ENCODE data around the gene MADCAM1.

MADCAM1 gene

GRCh38 chr19:522726-523125 is 26.4 kb downstream of the MADCAM1 start:
- H3K27ac ChIP-seq (ENCODE audit: low read length), result no peak overlapping the region
- TF ChIP-seq EZH2phosphoT487 (IDR thresholded peaks at IDR 0.05; ENCODE audit: low read length) (no peak), CTCF (IDR thresholded peaks at IDR 0.05; ENCODE audit: low read length) (no peak), EZH2 (optimal IDR thresholded peaks at IDR 0.05; ENCODE audit: low read depth, low read length) (no peak)
- no peaks in the 10 kb centered on the region for H3F3A ChIP-seq (ENCODE audit: insufficient read depth, low read length)
- H3K9me2 ChIP-seq (replicated peaks; ENCODE audit: insufficient read depth, low read length), result no peaks in the 10 kb centered on the region
- no peaks in the 10 kb centered on the region for H3K36me3 ChIP-seq (replicated peaks; ENCODE audit: insufficient read depth, low read length)
- no peaks in the 10 kb centered on the region for H3K79me2 ChIP-seq (ENCODE audit: low read length)
- no peaks in the 10 kb centered on the region for H3K9me3 ChIP-seq (replicated peaks; ENCODE audit: insufficient read depth, low read length)
- no peak overlapping the region for H3K4me3 ChIP-seq (ENCODE audit: low read length)
- H3K4me2 ChIP-seq (ENCODE audit: low read depth, low read length), result no peak overlapping the region
- peaks cover 51% of the 10 kb centered on the region for H3K27me3 ChIP-seq (replicated peaks; ENCODE audit: insufficient read depth, low read length)
- H4K20me1 ChIP-seq (ENCODE audit: insufficient read depth, low read length), result no peaks in the 10 kb centered on the region
- no peak overlapping the region for H2AFZ ChIP-seq (ENCODE audit: low read length)
- H3K4me1 ChIP-seq (ENCODE audit: low read length), result no peaks in the 10 kb centered on the region
- DNase-seq, result no peak
- no peak overlapping the region for H3K9ac ChIP-seq (ENCODE audit: low read length)

GRCh38 chr19:524062-524674 is 27.9 kb downstream of the MADCAM1 start:
- Histone ChIP-seq H3K4me2 (ENCODE audit: low read depth, low read length) (no peak overlapping the region), H3K27ac (ENCODE audit: low read length) (no peak overlapping the region)
- TF ChIP-seq EZH2phosphoT487 (IDR thresholded peaks at IDR 0.05; ENCODE audit: low read length), result no peak
- no peak for TF ChIP-seq EZH2 (optimal IDR thresholded peaks at IDR 0.05; ENCODE audit: low read depth, low read length)
- TF ChIP-seq CTCF (IDR thresholded peaks at IDR 0.05; ENCODE audit: low read length), result no peak

GRCh38 chr19:525029-525428 is 28.7 kb downstream of the MADCAM1 start:
- Histone ChIP-seq H4K20me1 (ENCODE audit: insufficient read depth, low read length) (no peaks in the 10 kb centered on the region), H3K79me2 (ENCODE audit: low read length) (no peaks in the 10 kb centered on the region), H3F3A (ENCODE audit: insufficient read depth, low read length) (no peaks in the 10 kb centered on the region), H3K9ac (ENCODE audit: low read length) (no peak overlapping the region), H3K4me1 (ENCODE audit: low read length) (no peaks in the 10 kb centered on the region), H3K27me3 (replicated peaks; ENCODE audit: insufficient read depth, low read length) (peaks cover 67% of the 10 kb centered on the region), H3K27ac (ENCODE audit: low read length) (no peak overlapping the region), H3K9me2 (replicated peaks; ENCODE audit: insufficient read depth, low read length) (no peaks in the 10 kb centered on the region), H3K36me3 (replicated peaks; ENCODE audit: insufficient read depth, low read length) (no peaks in the 10 kb centered on the region), H3K4me3 (ENCODE audit: low read length) (no peak overlapping the region), H3K9me3 (replicated peaks; ENCODE audit: insufficient read depth, low read length) (no peaks in the 10 kb centered on the region), H2AFZ (ENCODE audit: low read length) (no peak overlapping the region), H3K4me2 (ENCODE audit: low read depth, low read length) (no peak overlapping the region)
- TF ChIP-seq EZH2phosphoT487 (IDR thresholded peaks at IDR 0.05; ENCODE audit: low read length) (no peak), CTCF (IDR thresholded peaks at IDR 0.05; ENCODE audit: low read length) (no peak), EZH2 (optimal IDR thresholded peaks at IDR 0.05; ENCODE audit: low read depth, low read length) (no peak)
- DNase-seq, result no peak

More at GRCh38 chr19:524062-524674, 27.9 kb downstream of the MADCAM1 start:
- Histone ChIP-seq H4K20me1 (ENCODE audit: insufficient read depth, low read length) (no peaks in the 10 kb centered on the region), H3K27me3 (replicated peaks; ENCODE audit: insufficient read depth, low read length) (peaks cover 61% of the 10 kb centered on the region), H3K79me2 (ENCODE audit: low read length) (no peaks in the 10 kb centered on the region), H3K9me2 (replicated peaks; ENCODE audit: insufficient read depth, low read length) (no peaks in the 10 kb centered on the region), H3F3A (ENCODE audit: insufficient read depth, low read length) (no peaks in the 10 kb centered on the region), H2AFZ (ENCODE audit: low read length) (no peak overlapping the region), H3K9ac (ENCODE audit: low read length) (no peak overlapping the region), H3K4me3 (ENCODE audit: low read length) (no peak overlapping the region), H3K4me1 (ENCODE audit: low read length) (no peaks in the 10 kb centered on the region), H3K9me3 (replicated peaks; ENCODE audit: insufficient read depth, low read length) (no peaks in the 10 kb centered on the region), H3K36me3 (replicated peaks; ENCODE audit: insufficient read depth, low read length) (no peaks in the 10 kb centered on the region)
- DNase-seq, result no peak
